ENCODE data around the gene TAX1BP1. TPM values are rescaled to one million over a fixed set of nuclear protein-coding genes. Genes with fewer than 3 reads are reported as not detected.

The TAX1BP1 gene
- total RNA-seq, 1 experiment from 2014 or later: 69.9 TPM

DNA sequence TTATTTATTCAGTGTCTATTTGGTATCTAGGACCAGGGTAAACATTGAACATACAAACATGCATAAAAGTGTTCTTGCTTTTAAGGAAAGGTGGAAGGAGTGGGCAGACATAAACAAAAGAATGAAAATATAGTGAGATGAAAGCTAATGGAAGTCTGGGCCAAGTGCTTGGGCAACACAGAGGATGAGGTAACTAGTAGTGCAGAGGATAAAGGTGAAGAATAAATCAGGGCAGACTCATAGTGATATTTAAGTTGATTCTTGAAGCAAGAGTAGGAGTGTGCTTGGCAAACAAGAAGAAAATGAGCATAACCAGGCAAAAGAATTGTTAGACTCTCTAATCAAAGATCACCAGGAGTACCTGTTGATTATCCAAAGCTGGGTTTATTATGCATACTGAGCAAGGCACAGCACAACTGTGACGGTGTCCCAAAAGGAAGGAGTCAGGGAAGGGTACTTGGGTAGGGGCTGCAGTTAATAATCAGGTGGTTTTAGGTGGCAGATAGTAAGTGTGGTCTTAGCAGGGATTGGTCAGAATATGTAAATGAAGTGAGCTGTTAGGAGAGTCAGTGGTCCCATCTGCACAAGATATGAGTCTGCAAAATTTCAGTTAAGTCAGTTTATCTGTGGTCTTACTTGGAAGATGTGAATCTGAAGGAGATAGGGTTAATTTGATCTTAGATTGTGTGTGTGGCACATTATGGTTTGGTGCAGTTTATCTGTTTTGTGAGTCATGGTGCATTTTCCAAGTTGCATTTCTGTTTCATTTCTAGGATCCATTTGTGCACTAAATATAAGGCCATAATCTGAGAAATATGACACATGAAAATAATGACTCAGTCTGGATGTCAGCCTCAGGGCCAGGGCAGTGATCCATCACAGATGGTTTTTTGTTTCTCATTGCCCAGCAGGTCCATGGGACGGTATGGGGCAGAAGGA is 30.6 kb upstream of the TAX1BP1 start:
- ChIA-PET CTCF (no interaction called here), POLR2A (no interaction called here)
- ATAC-seq: no peak
- Mint-ChIP-seq H3K27me3 (ENCODE audit: low read depth) (peaks cover 7% of the 10 kb centered on the region; the same call in 1 of the 2 replicates), H3K27ac (no peak overlapping the region), H3K4me3 (no peak overlapping the region), H3K36me3 (no peaks in the 10 kb centered on the region), H3K9me3 (0 out of 2 replicates have a peak, but pooled peaks cover 4% of the 10 kb centered on the region), H3K4me1 (no peaks in the 10 kb centered on the region)
- TF ChIP-seq ERG (CRISPR knock-in tag; IDR thresholded peaks at IDR 0.05) (no peak), KAT7 (CRISPR knock-in tag; IDR thresholded peaks at IDR 0.05; ENCODE audit: borderline replicate concordance) (no peak), STAT6 (CRISPR knock-in tag; conservative IDR thresholded peaks at IDR 0.05; ENCODE audit: low read depth) (no peak), SP1 (CRISPR knock-in tag; conservative IDR thresholded peaks at IDR 0.05) (no peak), ZNF416 (CRISPR knock-in tag; IDR thresholded peaks at IDR 0.05) (no peak), MXD4 (CRISPR knock-in tag; IDR thresholded peaks at IDR 0.05; ENCODE audit: borderline replicate concordance) (no peak), OVOL2 (CRISPR knock-in tag; IDR thresholded peaks at IDR 0.05; ENCODE audit: borderline replicate concordance) (no peak), CDX4 (CRISPR knock-in tag; IDR thresholded peaks at IDR 0.05; ENCODE audit: borderline replicate concordance) (no peak), FOXJ3 (CRISPR knock-in tag; IDR thresholded peaks at IDR 0.05; ENCODE audit: borderline replicate concordance) (no peak), TEAD4 (CRISPR knock-in tag; IDR thresholded peaks at IDR 0.05) (no peak), MLX (CRISPR knock-in tag; IDR thresholded peaks at IDR 0.05) (no peak), IRF2 (CRISPR knock-in tag; IDR thresholded peaks at IDR 0.05; ENCODE audit: borderline replicate concordance, low read depth) (no peak), FOXK1 (CRISPR knock-in tag; IDR thresholded peaks at IDR 0.05) (no peak)
- TF ChIP-seq, protein P1, sequence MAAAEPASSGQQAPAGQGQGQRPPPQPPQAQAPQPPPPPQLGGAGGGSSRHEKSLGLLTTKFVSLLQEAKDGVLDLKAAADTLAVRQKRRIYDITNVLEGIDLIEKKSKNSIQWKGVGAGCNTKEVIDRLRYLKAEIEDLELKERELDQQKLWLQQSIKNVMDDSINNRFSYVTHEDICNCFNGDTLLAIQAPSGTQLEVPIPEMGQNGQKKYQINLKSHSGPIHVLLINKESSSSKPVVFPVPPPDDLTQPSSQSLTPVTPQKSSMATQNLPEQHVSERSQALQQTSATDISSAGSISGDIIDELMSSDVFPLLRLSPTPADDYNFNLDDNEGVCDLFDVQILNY (CRISPR knock-in tag; IDR thresholded peaks at IDR 0.05): no peak
- TF ChIP-seq, protein P2, sequence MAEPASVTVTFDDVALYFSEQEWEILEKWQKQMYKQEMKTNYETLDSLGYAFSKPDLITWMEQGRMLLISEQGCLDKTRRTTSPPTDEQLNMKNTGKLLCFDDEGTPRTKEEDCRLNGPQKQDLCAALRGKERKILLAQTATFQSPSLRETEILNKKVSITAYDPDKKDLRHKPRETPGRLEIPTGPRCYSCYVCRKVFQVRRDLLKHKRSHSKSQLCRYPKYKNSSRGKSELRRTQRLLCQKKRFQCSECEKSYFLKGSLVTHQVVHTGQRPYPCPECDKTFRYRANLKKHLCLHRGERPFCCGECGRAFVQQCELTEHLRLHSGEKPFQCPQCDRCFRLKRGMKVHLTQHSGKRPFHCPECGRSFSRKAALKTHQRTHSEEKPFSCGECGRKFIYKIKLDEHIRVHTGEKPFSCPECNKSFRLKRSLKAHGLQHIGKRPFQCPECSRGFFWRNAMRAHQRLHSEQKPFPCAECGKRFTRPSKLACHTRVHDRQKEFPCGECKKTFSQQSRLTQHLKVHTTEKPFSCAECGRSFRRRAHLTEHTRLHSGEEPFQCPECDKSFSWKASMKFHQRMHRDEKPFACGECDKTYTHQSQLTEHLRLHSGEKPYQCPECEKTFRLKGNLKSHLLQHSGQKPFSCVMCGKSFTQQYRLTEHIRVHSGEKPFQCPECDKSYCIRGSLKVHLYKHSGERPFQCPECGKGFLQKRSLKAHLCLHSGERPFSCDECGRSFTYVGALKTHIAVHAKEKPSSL (CRISPR knock-in tag; conservative IDR thresholded peaks at IDR 0.05): no peak
- TF ChIP-seq, protein P3, sequence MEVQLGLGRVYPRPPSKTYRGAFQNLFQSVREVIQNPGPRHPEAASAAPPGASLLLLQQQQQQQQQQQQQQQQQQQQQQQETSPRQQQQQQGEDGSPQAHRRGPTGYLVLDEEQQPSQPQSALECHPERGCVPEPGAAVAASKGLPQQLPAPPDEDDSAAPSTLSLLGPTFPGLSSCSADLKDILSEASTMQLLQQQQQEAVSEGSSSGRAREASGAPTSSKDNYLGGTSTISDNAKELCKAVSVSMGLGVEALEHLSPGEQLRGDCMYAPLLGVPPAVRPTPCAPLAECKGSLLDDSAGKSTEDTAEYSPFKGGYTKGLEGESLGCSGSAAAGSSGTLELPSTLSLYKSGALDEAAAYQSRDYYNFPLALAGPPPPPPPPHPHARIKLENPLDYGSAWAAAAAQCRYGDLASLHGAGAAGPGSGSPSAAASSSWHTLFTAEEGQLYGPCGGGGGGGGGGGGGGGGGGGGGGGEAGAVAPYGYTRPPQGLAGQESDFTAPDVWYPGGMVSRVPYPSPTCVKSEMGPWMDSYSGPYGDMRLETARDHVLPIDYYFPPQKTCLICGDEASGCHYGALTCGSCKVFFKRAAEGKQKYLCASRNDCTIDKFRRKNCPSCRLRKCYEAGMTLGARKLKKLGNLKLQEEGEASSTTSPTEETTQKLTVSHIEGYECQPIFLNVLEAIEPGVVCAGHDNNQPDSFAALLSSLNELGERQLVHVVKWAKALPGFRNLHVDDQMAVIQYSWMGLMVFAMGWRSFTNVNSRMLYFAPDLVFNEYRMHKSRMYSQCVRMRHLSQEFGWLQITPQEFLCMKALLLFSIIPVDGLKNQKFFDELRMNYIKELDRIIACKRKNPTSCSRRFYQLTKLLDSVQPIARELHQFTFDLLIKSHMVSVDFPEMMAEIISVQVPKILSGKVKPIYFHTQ (CRISPR knock-in tag; IDR thresholded peaks at IDR 0.05): no peak
- no peak for DNase-seq (ENCODE audit: low spot score)
